ENCODE data around the gene PFKFB3.

DNA sequence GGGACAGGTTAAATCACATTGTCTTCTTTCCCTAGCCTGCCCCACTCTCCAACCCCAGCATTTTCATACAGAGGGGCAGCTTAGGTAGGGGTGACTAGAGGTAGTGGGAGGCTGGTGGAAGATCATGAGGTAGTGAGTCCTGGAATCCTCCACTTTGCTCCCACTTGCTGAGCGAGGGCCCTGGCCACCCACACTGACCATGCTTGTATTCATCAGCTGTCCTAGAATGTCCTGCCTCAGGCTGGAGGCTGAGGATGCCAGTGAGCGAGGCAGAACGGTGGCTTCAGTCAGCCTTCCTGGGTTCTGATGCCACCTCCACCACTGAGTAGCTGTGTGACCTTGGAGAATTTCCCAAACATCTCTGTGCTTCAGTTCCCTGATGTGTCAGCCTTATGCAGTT, 34.6 kb upstream of the PFKFB3 start:
- TF ChIP-seq GATA2 (IDR thresholded peaks at IDR 0.05; ENCODE audit: low read depth, low read length) (no peak), GATA3 (IDR thresholded peaks at IDR 0.05; ENCODE audit: low read depth, low read length) (no peak)
